ENCODE measurements around the gene MASP2.

Gene MASP2

GRCh38 chr1:10989095-10989494, 57.9 kb downstream of the MASP2 start:
- Histone ChIP-seq H3K4me3 (ENCODE audit: low read length, poor library complexity, severe bottlenecking) (no peak overlapping the region), H3K4me2 (ENCODE audit: low read depth, low read length, poor library complexity, severe bottlenecking) (no peak overlapping the region), H3K27me3 (ENCODE audit: insufficient read depth, low read length, poor library complexity, severe bottlenecking) (no peaks in the 10 kb centered on the region), H3K4me1 (ENCODE audit: insufficient read depth, low read length, poor library complexity, severe bottlenecking) (peaks cover 7% of the 10 kb centered on the region), H4K20me1 (ENCODE audit: insufficient read depth, low read length, poor library complexity, severe bottlenecking) (no peaks in the 10 kb centered on the region), H3K9me3 (ENCODE audit: insufficient read depth, low read depth, low read length) (no peaks in the 10 kb centered on the region), H3K79me2 (ENCODE audit: insufficient read depth, low read length) (no peaks in the 10 kb centered on the region), H3K36me3 (ENCODE audit: insufficient read depth, low read length) (no peaks in the 10 kb centered on the region), H3K9ac (ENCODE audit: low read depth, low read length, poor library complexity, severe bottlenecking) (no peak overlapping the region), H2AFZ (ENCODE audit: low read length) (no peak overlapping the region), H3F3A (ENCODE audit: low read depth) (no peaks in the 10 kb centered on the region), H3K9me2 (replicated peaks; ENCODE audit: low read depth, low read length) (no peaks in the 10 kb centered on the region)
- TF ChIP-seq EZH2phosphoT487 (IDR thresholded peaks at IDR 0.05; ENCODE audit: borderline replicate concordance): no peak
- TF ChIP-seq, protein P1, sequence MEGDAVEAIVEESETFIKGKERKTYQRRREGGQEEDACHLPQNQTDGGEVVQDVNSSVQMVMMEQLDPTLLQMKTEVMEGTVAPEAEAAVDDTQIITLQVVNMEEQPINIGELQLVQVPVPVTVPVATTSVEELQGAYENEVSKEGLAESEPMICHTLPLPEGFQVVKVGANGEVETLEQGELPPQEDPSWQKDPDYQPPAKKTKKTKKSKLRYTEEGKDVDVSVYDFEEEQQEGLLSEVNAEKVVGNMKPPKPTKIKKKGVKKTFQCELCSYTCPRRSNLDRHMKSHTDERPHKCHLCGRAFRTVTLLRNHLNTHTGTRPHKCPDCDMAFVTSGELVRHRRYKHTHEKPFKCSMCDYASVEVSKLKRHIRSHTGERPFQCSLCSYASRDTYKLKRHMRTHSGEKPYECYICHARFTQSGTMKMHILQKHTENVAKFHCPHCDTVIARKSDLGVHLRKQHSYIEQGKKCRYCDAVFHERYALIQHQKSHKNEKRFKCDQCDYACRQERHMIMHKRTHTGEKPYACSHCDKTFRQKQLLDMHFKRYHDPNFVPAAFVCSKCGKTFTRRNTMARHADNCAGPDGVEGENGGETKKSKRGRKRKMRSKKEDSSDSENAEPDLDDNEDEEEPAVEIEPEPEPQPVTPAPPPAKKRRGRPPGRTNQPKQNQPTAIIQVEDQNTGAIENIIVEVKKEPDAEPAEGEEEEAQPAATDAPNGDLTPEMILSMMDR (conservative IDR thresholded peaks at IDR 0.05; ENCODE audit: low read length): no peak

- no peak overlapping the region for H3K4me2 ChIP-seq (ENCODE audit: low read depth, low read length, poor library complexity, severe bottlenecking)
- no peaks in the 10 kb centered on the region for H3K79me2 ChIP-seq (ENCODE audit: insufficient read depth, low read length)
- H3K4me3 ChIP-seq (ENCODE audit: low read length, poor library complexity, severe bottlenecking): no peak overlapping the region
- no peaks in the 10 kb centered on the region for H3K36me3 ChIP-seq (ENCODE audit: insufficient read depth, low read length)
- no peaks in the 10 kb centered on the region for H4K20me1 ChIP-seq (ENCODE audit: insufficient read depth, low read length, poor library complexity, severe bottlenecking)
- no peaks in the 10 kb centered on the region for H3F3A ChIP-seq (ENCODE audit: low read depth)
- H2AFZ ChIP-seq (ENCODE audit: low read length): no peak overlapping the region
- TF ChIP-seq, protein P1 (conservative IDR thresholded peaks at IDR 0.05; ENCODE audit: low read length): no peak
- TF ChIP-seq EZH2phosphoT487 (IDR thresholded peaks at IDR 0.05; ENCODE audit: borderline replicate concordance): no peak
- H3K9me3 ChIP-seq (ENCODE audit: insufficient read depth, low read depth, low read length): no peaks in the 10 kb centered on the region
- no peak overlapping the region for H3K9ac ChIP-seq (ENCODE audit: low read depth, low read length, poor library complexity, severe bottlenecking)
- peaks cover 7% of the 10 kb centered on the region for H3K4me1 ChIP-seq (ENCODE audit: insufficient read depth, low read length, poor library complexity, severe bottlenecking)
- no peaks in the 10 kb centered on the region for H3K27me3 ChIP-seq (ENCODE audit: insufficient read depth, low read length, poor library complexity, severe bottlenecking)
- H3K9me2 ChIP-seq (replicated peaks; ENCODE audit: low read depth, low read length): no peaks in the 10 kb centered on the region
These were observed 59.1 kb downstream of the MASP2 start for GRCh38 chr1:10987840-10988417.

GRCh38 chr1:10986525-10986890, 60.5 kb downstream of the MASP2 start:
- Histone ChIP-seq H3K79me2 (ENCODE audit: insufficient read depth, low read length) (no peaks in the 10 kb centered on the region), H3K4me3 (ENCODE audit: low read length, poor library complexity, severe bottlenecking) (no peak overlapping the region), H2AFZ (ENCODE audit: low read length) (no peak overlapping the region), H3K4me1 (ENCODE audit: insufficient read depth, low read length, poor library complexity, severe bottlenecking) (peaks cover 7% of the 10 kb centered on the region), H4K20me1 (ENCODE audit: insufficient read depth, low read length, poor library complexity, severe bottlenecking) (no peaks in the 10 kb centered on the region), H3K9ac (ENCODE audit: low read depth, low read length, poor library complexity, severe bottlenecking) (no peak overlapping the region), H3K36me3 (ENCODE audit: insufficient read depth, low read length) (no peaks in the 10 kb centered on the region), H3K4me2 (ENCODE audit: low read depth, low read length, poor library complexity, severe bottlenecking) (peak overlapping the region; percentile 15), H3F3A (ENCODE audit: low read depth) (no peaks in the 10 kb centered on the region), H3K27me3 (ENCODE audit: insufficient read depth, low read length, poor library complexity, severe bottlenecking) (no peaks in the 10 kb centered on the region), H3K9me2 (replicated peaks; ENCODE audit: low read depth, low read length) (no peaks in the 10 kb centered on the region), H3K9me3 (ENCODE audit: insufficient read depth, low read depth, low read length) (no peaks in the 10 kb centered on the region)
- TF ChIP-seq EZH2phosphoT487 (IDR thresholded peaks at IDR 0.05; ENCODE audit: borderline replicate concordance): no peak
- TF ChIP-seq, protein P1 (conservative IDR thresholded peaks at IDR 0.05; ENCODE audit: low read length): no peak
